GM12891 (cell line): ENCODE results near the gene TMEM109.

Source experiments
- POLR2A ChIP-seq: IDR thresholded peaks from 2 replicates; pipeline ENCODE4 v1.6.1; 2011; ENCODE audit warnings: low read depth, low read length, control low read depth
- POLR2AphosphoS5 ChIP-seq: IDR thresholded peaks from 2 replicates; pipeline ENCODE4 v1.6.1; 2011; ENCODE audit warnings: low read depth, low read length, control low read depth
- SPI1 ChIP-seq: IDR thresholded peaks from 2 replicates; pipeline ENCODE4 v1.6.1; 2011; ENCODE audit warnings: low read depth, low read length, control low read depth
- TAF1 ChIP-seq: IDR thresholded peaks from 2 replicates; pipeline ENCODE4 v1.6.1; 2011; ENCODE audit warnings: low read depth, low read length, control low read depth

- TF ChIP-seq POLR2A (no peak), POLR2AphosphoS5 (no peak), TAF1 (no peak), SPI1 (no peak)
These were observed 4.9 kb downstream of the TMEM109 start for GRCh38 chr11:60918939-60919265.
